ENCODE measurements around the gene KRTAP13-3. TPM values are rescaled to one million over a fixed set of nuclear protein-coding genes. Genes with fewer than 3 reads are reported as not detected.

The KRTAP13-3 gene
- total RNA-seq, 4 donors from 2014 or later, result not detected

- Histone ChIP-seq H3K27ac (no peak within 1 kb of the TSS), H3K27me3 (peaks cover 4% of the 10 kb centered on the region), H3K4me3 (no peak within 1 kb of the TSS), H3K9me3 (no peaks in the 10 kb centered on the region), H3K4me1 (no peaks in the 10 kb centered on the region), H3K36me3 (no peaks in the 10 kb centered on the region)
- TF ChIP-seq EP300 (IDR thresholded peaks at IDR 0.05), result no peak
- no peak for TF ChIP-seq POLR2AphosphoS5 (IDR thresholded peaks at IDR 0.05)
- no peak for TF ChIP-seq CTCF (IDR thresholded peaks at IDR 0.05)
- TF ChIP-seq POLR2A (IDR thresholded peaks at IDR 0.05), result no peak
- WGBS, result 83% methylated on average over 9 of the region's 9 CpGs
- no peak for DNase-seq (ENCODE audit: low spot score in 2 of 2)
Measured at GRCh38 chr21:30430170-30430655, 4.5 kb upstream of the KRTAP13-3 start, which contains the start of gene KRTAP13-4. Gene KRTAP13-4, plus strand, starts transcription at chr21:30430220. Its CDS starts 56 bp downstream, at chr21:30430276.

GRCh38 chr21:30426731-30427130 is 1.0 kb upstream of the KRTAP13-3 start:
- 52% methylated on average over 3 of the region's 3 CpGs for WGBS
- Histone ChIP-seq H3K9me3 (no peaks in the 10 kb centered on the region), H3K27me3 (peaks cover 4% of the 10 kb centered on the region), H3K27ac (no peak overlapping the region), H3K4me3 (no peak overlapping the region), H3K36me3 (no peaks in the 10 kb centered on the region), H3K4me1 (no peaks in the 10 kb centered on the region)
- TF ChIP-seq POLR2AphosphoS5 (IDR thresholded peaks at IDR 0.05) (no peak), EP300 (IDR thresholded peaks at IDR 0.05) (no peak), CTCF (IDR thresholded peaks at IDR 0.05) (no peak), POLR2A (IDR thresholded peaks at IDR 0.05) (no peak)
- DNase-seq (ENCODE audit: low spot score in 2 of 2), result no peak

- Histone ChIP-seq H3K4me1 (no peaks in the 10 kb centered on the region), H3K27ac (no peak overlapping the region), H3K36me3 (no peaks in the 10 kb centered on the region), H3K27me3 (no peaks in the 10 kb centered on the region), H3K9me3 (no peaks in the 10 kb centered on the region), H3K4me3 (no peak overlapping the region)
- WGBS, result 82% methylated on average over 5 of the region's 5 CpGs
- TF ChIP-seq POLR2AphosphoS5 (IDR thresholded peaks at IDR 0.05) (no peak), CTCF (IDR thresholded peaks at IDR 0.05) (no peak), EP300 (IDR thresholded peaks at IDR 0.05) (no peak), POLR2A (IDR thresholded peaks at IDR 0.05) (no peak)
- no peak for DNase-seq (ENCODE audit: low spot score in 2 of 2)
Measured at GRCh38 chr21:30415993-30416392, 9.7 kb downstream of the KRTAP13-3 start.

- TF ChIP-seq CTCF (IDR thresholded peaks at IDR 0.05) (no peak), POLR2AphosphoS5 (IDR thresholded peaks at IDR 0.05) (no peak), POLR2A (IDR thresholded peaks at IDR 0.05) (no peak), EP300 (IDR thresholded peaks at IDR 0.05) (no peak)
- Histone ChIP-seq H3K27me3 (peaks cover 3% of the 10 kb centered on the region), H3K4me1 (no peaks in the 10 kb centered on the region), H3K9me3 (no peaks in the 10 kb centered on the region), H3K27ac (no peak overlapping the region), H3K4me3 (no peak overlapping the region), H3K36me3 (no peaks in the 10 kb centered on the region)
- no peak for DNase-seq (ENCODE audit: low spot score in 2 of 2)
- 34% methylated on average over 11 of the region's 14 CpGs for WGBS
Measured at GRCh38 chr21:30408782-30409494, 16.8 kb downstream of the KRTAP13-3 start.

- DNase-seq (ENCODE audit: low spot score in 2 of 2), result no peak
- 62% methylated on average over 4 of the region's 4 CpGs for WGBS
Measured at GRCh38 chr21:30395731-30396130, 30.0 kb downstream of the KRTAP13-3 start, which contains the start of gene KRTAP13-1. Gene KRTAP13-1, plus strand, starts transcription at chr21:30396031. Its CDS starts 56 bp downstream, at chr21:30396087.

More at GRCh38 chr21:30395731-30396130, 30.0 kb downstream of the KRTAP13-3 start, which contains the start of gene KRTAP13-1:
- no peaks in the 10 kb centered on the region for H3K36me3 ChIP-seq
- no peaks in the 10 kb centered on the region for H3K9me3 ChIP-seq
- H3K4me3 ChIP-seq, result no peak within 1 kb of the TSS
- H3K27ac ChIP-seq, result no peak within 1 kb of the TSS
- H3K4me1 ChIP-seq, result no peaks in the 10 kb centered on the region
- no peaks in the 10 kb centered on the region for H3K27me3 ChIP-seq
- TF ChIP-seq POLR2A (IDR thresholded peaks at IDR 0.05), result no peak
